HepG2 (cell line): ENCODE data around the gene RNF10. TPM values are rescaled to one million over a fixed set of nuclear protein-coding genes. Genes with fewer than 3 reads are reported as not detected.

ENCODE experiments used
- ATAC-seq: fragments of 200-7000 bp; cut with Tn5 transposase; 3 replicates; pipeline ENCODE4 v1.9.1; 2020; ENCODE audit warnings: mild to moderate bottlenecking, moderate library complexity
- BruUV-seq: library from RNA; stranded (reverse); fragments of 400-500 nt; replicated peaks from 2 replicates; lab custom pipeline; 2021; lab: Mats Ljungman, UMichigan
- CTCF ChIA-PET: fragments of 300-600 bp; formaldehyde crosslinking; extraction: SDS; loops from one replicate; lab custom pipeline; 2021; ENCODE audit warnings: low total read pairs, inconsistent platforms, low intra/inter-chr PET ratio; lab: Yijun Ruan, JAX
- POLR2A ChIA-PET: fragments of 350-600 bp; sonication (Branson Sonifier 250); formaldehyde crosslinking; loops from one replicate; lab custom pipeline; 2020; ENCODE audit warnings: antibody characterized with exemption, inconsistent platforms; lab: Yijun Ruan, JAX
- DNase-seq: peaks from one replicate; pipeline ENCODE4 v3.0.0-alpha.2; 2015; ENCODE audit warnings: low spot score
- FAIRE-seq: peaks from 3 replicates; lab custom pipeline; 2011; peaks lifted over from hg19 to GRCh38; lab: Jason Lieb, UNC
- H2AFZ ChIP-seq: one replicate; pipeline ENCODE4 v1.6.1; 2011; ENCODE audit warnings: low read length, inconsistent platforms
- H3K27ac ChIP-seq: fragments of 300-600 bp; 3 replicates; pipeline ENCODE4 v1.8.0; 2011; ENCODE audit warnings: mixed run types, mild to moderate bottlenecking, mixed read lengths, low read length, inconsistent platforms; ENCODE audit not compliant: insufficient read depth; ENCODE audit errors: extremely low read length
- H3K27me3 ChIP-seq, 2 experiments: fragments of 200-600 bp in 1 of 2; 2 replicates in 1 of 2; 3 replicates in 1 of 2; pipeline versions ENCODE4 v1.6.0 to v1.8.0; 2011; ENCODE audit warnings: low read length in 2 of 2, mild to moderate bottlenecking in 2 of 2, moderate library complexity in 2 of 2, inconsistent platforms in 1 of 2; ENCODE audit not compliant: insufficient read depth in 2 of 2, control insufficient read depth in 1 of 2
- H3K36me3 ChIP-seq, 2 experiments: fragments of 200-600 bp in 1 of 2; replicated peaks in 1 of 2; 2 replicates in 1 of 2; 3 replicates in 1 of 2; pipeline versions ENCODE4 v1.5.1 to v1.8.0; 2011; ENCODE audit warnings: low read length in 2 of 2, inconsistent platforms in 1 of 2; ENCODE audit not compliant: insufficient read depth in 2 of 2, control insufficient read depth in 1 of 2
- H3K4me1 ChIP-seq: 2 replicates; pipeline ENCODE4 v1.5.1; 2012; ENCODE audit warnings: low read length, inconsistent platforms; ENCODE audit not compliant: insufficient read depth
- H3K4me2 ChIP-seq: 2 replicates; pipeline ENCODE4 v1.6.0; 2011; ENCODE audit warnings: low read depth, low read length, inconsistent platforms
- H3K4me3 ChIP-seq, 3 experiments: fragments of 200-600 bp in 1 of 3; sonication (generic), shearing (Covaris generic) in 1 of 3; replicated peaks in 1 of 3; 2 replicates each; pipeline ENCODE4 v1.5.1; 2011 to 2016; ENCODE audit warnings: low read length in 3 of 3, inconsistent platforms in 2 of 3, low read depth in 2 of 3, mild to moderate bottlenecking in 2 of 3, control low read depth in 1 of 3, mixed read lengths in 1 of 3; ENCODE audit not compliant: insufficient read depth in 1 of 3
- H3K79me2 ChIP-seq: one replicate; pipeline ENCODE4 v1.6.1; 2011; ENCODE audit warnings: low read length, inconsistent platforms; ENCODE audit not compliant: insufficient read depth
- H3K9ac ChIP-seq: 2 replicates; pipeline ENCODE4 v1.6.0; 2011; ENCODE audit warnings: mild to moderate bottlenecking, low read depth, low read length, inconsistent platforms; ENCODE audit not compliant: insufficient read depth
- H3K9me3 ChIP-seq: 2 replicates; pipeline ENCODE4 v1.5.1; 2012; ENCODE audit warnings: mild to moderate bottlenecking, low read length
- H4K20me1 ChIP-seq: 2 replicates; pipeline ENCODE4 v1.6.0; 2011; ENCODE audit warnings: inconsistent platforms, mild to moderate bottlenecking, low read length, moderate library complexity; ENCODE audit not compliant: insufficient read depth
- EEA1 ChIP-seq: sonication (generic); formaldehyde crosslinking; IDR thresholded peaks from 2 replicates; pipeline ENCODE4 v1.5.1; 2020; ENCODE audit warnings: mild to moderate bottlenecking, missing genetic modification reagents, borderline replicate concordance
- GFI1 ChIP-seq: sonication (generic); formaldehyde crosslinking; IDR thresholded peaks from 2 replicates; pipeline ENCODE4 v1.5.0; 2020; ENCODE audit warnings: missing genetic modification reagents, mild to moderate bottlenecking, borderline replicate concordance
- KMT2B ChIP-seq: IDR thresholded peaks from 2 replicates; pipeline ENCODE4 v1.6.1; 2016; ENCODE audit warnings: missing genetic modification reagents, missing compliant biosample characterization
- TCF7L2 ChIP-seq: IDR thresholded peaks from 2 replicates; pipeline ENCODE4 v1.6.1; 2011; ENCODE audit warnings: mild to moderate bottlenecking, low read depth, low read length, moderate library complexity
- YEATS4 ChIP-seq: sonication (generic); formaldehyde crosslinking; IDR thresholded peaks from 2 replicates; pipeline ENCODE4 v1.4.0; 2020; ENCODE audit warnings: missing genetic modification reagents, borderline replicate concordance
- ZNF30 ChIP-seq: sonication (generic); formaldehyde crosslinking; IDR thresholded peaks from 2 replicates; pipeline ENCODE4 v1.5.0; 2020; ENCODE audit warnings: mild to moderate bottlenecking, missing genetic modification reagents
- ZSCAN31 ChIP-seq: sonication (generic); formaldehyde crosslinking; IDR thresholded peaks from 2 replicates; pipeline ENCODE4 v1.5.0; 2020; ENCODE audit warnings: low read depth, mild to moderate bottlenecking, missing genetic modification reagents
- WGBS: methylation state at CpG from one replicate; pipeline ENCODE4 v1.1.6; 2017; ENCODE audit warnings: low lambda C conversion rate; 5-methylcytosine and 5-hydroxymethylcytosine counted together
- in situ Hi-C: cut with HindIII; loops from 2 replicates; pipeline ENCODE4 v1.10.0; 2017; ENCODE audit warnings: low pct_unique_long_range_greater_than_20kb; ENCODE audit not compliant: extremely low pct_ligation_motif_present
- intact Hi-C: fragments of 100-400 bp; cut with micrococcal nuclease; formaldehyde crosslinking; loops from one replicate; pipeline ENCODE4 v1.10.0; 2022; ENCODE audit not compliant: unreplicated experiment
- polyA plus RNA-seq, 8 experiments: library from polyadenylated mRNA; depleted of rRNA in 3 of 8; stranded (reverse) in 7 of 8; unstranded in 1 of 8; fragments of >200 nt; fragmentation: Illumina TruSeq in 4 of 8; extraction: Trizol in 4 of 8; gene quantifications; 2 replicates each; pipeline versions ENCODE4 v1.2.1 to v1.2.3, GENCODE V29; 2011 to 2016; ENCODE audit warnings: low read depth in 4 of 8, missing spikeins in 1 of 8, mixed read lengths in 1 of 8; ENCODE audit not compliant: insufficient read depth in 1 of 8
- total RNA-seq, 5 experiments: library from RNA; depleted of rRNA; stranded (reverse); fragments of >200 nt; fragmentation: Illumina TruSeq; extraction: Trizol; gene quantifications; 2 replicates each; pipeline ENCODE4 v1.2.3, GENCODE V29; 2016; ENCODE audit warnings: low read depth in 1 of 5
- TF ChIP-seq, protein P1 (sequence below): sonication (generic); formaldehyde crosslinking; IDR thresholded peaks from 2 replicates; pipeline ENCODE4 v1.4.0; 2020; ENCODE audit warnings: missing genetic modification reagents, borderline replicate concordance
- TF ChIP-seq, protein P2 (sequence below): sonication (generic); formaldehyde crosslinking; conservative IDR thresholded peaks from 2 replicates; pipeline ENCODE4 v1.4.0; 2020; ENCODE audit warnings: missing genetic modification reagents
- TF ChIP-seq, protein P3 (sequence below): IDR thresholded peaks from 2 replicates; pipeline ENCODE4 v1.6.1; 2016
- TF ChIP-seq, protein P4 (sequence below): IDR thresholded peaks from 2 replicates; pipeline ENCODE4 v1.6.1; 2018; ENCODE audit warnings: missing genetic modification reagents, mild to moderate bottlenecking, missing compliant biosample characterization

Gene RNF10
- total and polyA plus RNA-seq, 2 of the 13 experiments (the other 11 are each of a cell fraction or from before 2014, with no cell fraction given): 62.5 to 88.0 TPM

DNA sequence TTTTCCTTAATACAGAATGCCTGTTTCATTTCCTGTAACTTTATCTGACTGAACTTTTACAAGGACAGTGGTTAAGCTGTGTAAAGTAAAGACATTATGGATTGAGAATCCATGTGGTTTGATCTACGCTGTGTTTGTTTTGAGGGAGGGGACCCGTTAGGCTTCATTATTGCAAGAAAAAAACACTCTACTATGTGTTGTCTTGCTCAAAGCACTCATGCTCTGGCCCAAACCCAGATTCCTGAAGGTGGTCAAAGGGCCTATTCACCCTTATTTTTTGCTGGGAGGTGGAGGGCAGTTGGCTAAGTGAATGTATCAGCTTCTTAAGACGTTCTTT lies 11.9 kb downstream of the RNF10 start:
- Histone ChIP-seq H4K20me1 (peaks cover 71% of the 10 kb centered on the region), H3K4me1 (peaks cover 82% of the 10 kb centered on the region), H3K9me3 (no peaks in the 10 kb centered on the region), H3K4me3 (no peak overlapping the region), H2AFZ (no peak overlapping the region), H3K27ac (no peak overlapping the region), H3K36me3 (peaks cover 12 to 44% of the 10 kb centered on the region in 2 experiments), H3K27me3 (no peaks in the 10 kb centered on the region), H3K4me2 (no peak overlapping the region), H3K79me2 (peaks cover 61% of the 10 kb centered on the region), H3K9ac (no peak overlapping the region)
- TF ChIP-seq GFI1 (CRISPR knock-in tag): 0 out of 2 replicates have a peak, but pooled peaks have one; percentile 13
- no peak for TF ChIP-seq ZNF30 (CRISPR knock-in tag)
- no peak for DNase-seq
- in situ Hi-C loops: no loop called here
- ATAC-seq: no peak
- intact Hi-C loops: no loop called here
- CTCF ChIA-PET: no interaction called here
- POLR2A ChIA-PET: no interaction called here
- FAIRE-seq: no peak
- 72% methylated on average over 3 of the region's 3 CpGs for WGBS
- BruUV-seq: no TSS peak

DNA sequence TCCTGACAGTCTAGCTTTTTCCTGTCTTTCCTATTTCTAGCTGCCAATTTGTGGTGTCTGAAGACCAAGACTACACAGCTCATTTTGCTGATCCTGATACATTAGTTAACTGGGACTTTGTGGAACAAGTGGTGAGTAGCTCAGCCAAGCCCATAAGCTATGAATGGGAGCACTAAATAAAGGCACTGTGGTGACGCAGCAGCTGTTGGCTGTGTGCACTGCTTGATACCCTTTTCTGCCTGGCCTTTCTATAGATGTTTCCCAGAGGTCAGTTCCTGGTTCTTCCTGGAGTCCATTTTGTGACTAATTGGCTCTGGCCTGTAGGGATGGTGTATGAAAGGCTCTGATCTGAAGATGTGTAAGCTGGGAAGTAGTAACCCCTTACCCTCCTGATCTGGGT lies 20.5 kb downstream of the RNF10 start:
- BruUV-seq: no TSS peak
- H4K20me1 ChIP-seq: peaks cover 10% of the 10 kb centered on the region
- TF ChIP-seq TCF7L2: no peak
- TF ChIP-seq, protein P1, sequence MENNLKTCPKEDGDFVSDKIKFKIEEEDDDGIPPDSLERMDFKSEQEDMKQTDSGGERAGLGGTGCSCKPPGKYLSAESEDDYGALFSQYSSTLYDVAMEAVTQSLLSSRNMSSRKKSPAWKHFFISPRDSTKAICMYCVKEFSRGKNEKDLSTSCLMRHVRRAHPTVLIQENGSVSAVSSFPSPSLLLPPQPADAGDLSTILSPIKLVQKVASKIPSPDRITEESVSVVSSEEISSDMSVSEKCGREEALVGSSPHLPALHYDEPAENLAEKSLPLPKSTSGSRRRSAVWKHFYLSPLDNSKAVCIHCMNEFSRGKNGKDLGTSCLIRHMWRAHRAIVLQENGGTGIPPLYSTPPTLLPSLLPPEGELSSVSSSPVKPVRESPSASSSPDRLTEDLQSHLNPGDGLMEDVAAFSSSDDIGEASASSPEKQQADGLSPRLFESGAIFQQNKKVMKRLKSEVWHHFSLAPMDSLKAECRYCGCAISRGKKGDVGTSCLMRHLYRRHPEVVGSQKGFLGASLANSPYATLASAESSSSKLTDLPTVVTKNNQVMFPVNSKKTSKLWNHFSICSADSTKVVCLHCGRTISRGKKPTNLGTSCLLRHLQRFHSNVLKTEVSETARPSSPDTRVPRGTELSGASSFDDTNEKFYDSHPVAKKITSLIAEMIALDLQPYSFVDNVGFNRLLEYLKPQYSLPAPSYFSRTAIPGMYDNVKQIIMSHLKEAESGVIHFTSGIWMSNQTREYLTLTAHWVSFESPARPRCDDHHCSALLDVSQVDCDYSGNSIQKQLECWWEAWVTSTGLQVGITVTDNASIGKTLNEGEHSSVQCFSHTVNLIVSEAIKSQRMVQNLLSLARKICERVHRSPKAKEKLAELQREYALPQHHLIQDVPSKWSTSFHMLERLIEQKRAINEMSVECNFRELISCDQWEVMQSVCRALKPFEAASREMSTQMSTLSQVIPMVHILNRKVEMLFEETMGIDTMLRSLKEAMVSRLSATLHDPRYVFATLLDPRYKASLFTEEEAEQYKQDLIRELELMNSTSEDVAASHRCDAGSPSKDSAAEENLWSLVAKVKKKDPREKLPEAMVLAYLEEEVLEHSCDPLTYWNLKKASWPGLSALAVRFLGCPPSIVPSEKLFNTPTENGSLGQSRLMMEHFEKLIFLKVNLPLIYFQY (CRISPR knock-in tag): no peak
- TF ChIP-seq, protein P2, sequence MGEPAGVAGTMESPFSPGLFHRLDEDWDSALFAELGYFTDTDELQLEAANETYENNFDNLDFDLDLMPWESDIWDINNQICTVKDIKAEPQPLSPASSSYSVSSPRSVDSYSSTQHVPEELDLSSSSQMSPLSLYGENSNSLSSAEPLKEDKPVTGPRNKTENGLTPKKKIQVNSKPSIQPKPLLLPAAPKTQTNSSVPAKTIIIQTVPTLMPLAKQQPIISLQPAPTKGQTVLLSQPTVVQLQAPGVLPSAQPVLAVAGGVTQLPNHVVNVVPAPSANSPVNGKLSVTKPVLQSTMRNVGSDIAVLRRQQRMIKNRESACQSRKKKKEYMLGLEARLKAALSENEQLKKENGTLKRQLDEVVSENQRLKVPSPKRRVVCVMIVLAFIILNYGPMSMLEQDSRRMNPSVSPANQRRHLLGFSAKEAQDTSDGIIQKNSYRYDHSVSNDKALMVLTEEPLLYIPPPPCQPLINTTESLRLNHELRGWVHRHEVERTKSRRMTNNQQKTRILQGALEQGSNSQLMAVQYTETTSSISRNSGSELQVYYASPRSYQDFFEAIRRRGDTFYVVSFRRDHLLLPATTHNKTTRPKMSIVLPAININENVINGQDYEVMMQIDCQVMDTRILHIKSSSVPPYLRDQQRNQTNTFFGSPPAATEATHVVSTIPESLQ (CRISPR knock-in tag): no peak
- TF ChIP-seq KMT2B (CRISPR knock-in tag): no peak
- no peak for TF ChIP-seq YEATS4 (CRISPR knock-in tag)
- TF ChIP-seq EEA1 (CRISPR knock-in tag): no peak
- TF ChIP-seq GFI1 (CRISPR knock-in tag): no peak
- TF ChIP-seq, protein P3, sequence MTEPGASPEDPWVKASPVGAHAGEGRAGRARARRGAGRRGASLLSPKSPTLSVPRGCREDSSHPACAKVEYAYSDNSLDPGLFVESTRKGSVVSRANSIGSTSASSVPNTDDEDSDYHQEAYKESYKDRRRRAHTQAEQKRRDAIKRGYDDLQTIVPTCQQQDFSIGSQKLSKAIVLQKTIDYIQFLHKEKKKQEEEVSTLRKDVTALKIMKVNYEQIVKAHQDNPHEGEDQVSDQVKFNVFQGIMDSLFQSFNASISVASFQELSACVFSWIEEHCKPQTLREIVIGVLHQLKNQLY (CRISPR knock-in tag): no peak
- TF ChIP-seq ZSCAN31 (CRISPR knock-in tag): no peak
- TF ChIP-seq, protein P4, sequence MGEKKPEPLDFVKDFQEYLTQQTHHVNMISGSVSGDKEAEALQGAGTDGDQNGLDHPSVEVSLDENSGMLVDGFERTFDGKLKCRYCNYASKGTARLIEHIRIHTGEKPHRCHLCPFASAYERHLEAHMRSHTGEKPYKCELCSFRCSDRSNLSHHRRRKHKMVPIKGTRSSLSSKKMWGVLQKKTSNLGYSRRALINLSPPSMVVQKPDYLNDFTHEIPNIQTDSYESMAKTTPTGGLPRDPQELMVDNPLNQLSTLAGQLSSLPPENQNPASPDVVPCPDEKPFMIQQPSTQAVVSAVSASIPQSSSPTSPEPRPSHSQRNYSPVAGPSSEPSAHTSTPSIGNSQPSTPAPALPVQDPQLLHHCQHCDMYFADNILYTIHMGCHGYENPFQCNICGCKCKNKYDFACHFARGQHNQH (CRISPR knock-in tag): no peak

More for the DNA sequence above, 20.5 kb downstream of the RNF10 start:
- peaks cover 14% of the 10 kb centered on the region for H3K79me2 ChIP-seq
- H3K4me3 ChIP-seq: no peak overlapping the region
- in situ Hi-C loops: no loop called here
- no peaks in the 10 kb centered on the region for H3K27me3 ChIP-seq
- no peak overlapping the region for H2AFZ ChIP-seq
- FAIRE-seq (no peak), ATAC-seq (no peak), DNase-seq (no peak)
- ChIA-PET POLR2A (no interaction called here), CTCF (no interaction called here)
- no peak overlapping the region for H3K27ac ChIP-seq
- H3K9ac ChIP-seq: no peak overlapping the region
- 100% methylated on average over 1 of the region's 1 CpG for WGBS
- intact Hi-C loops: no loop called here
- no peak overlapping the region for H3K4me2 ChIP-seq
- peaks cover 17 to 58% of the 10 kb centered on the region in 2 experiments for H3K36me3 ChIP-seq
- no peaks in the 10 kb centered on the region for H3K9me3 ChIP-seq
- H3K4me1 ChIP-seq: peaks cover 22% of the 10 kb centered on the region
